IPS-18c (cell line): ENCODE measurements around the gene PKMYT1.
A peak's percentile ranks its signal among the peaks of the same experiment; 100 is the strongest.

Experiments used
- H3K4me3 ChIP-seq: 2 replicates; pipeline ENCODE4 v1.7.0; 2013; ENCODE audit warnings: low read depth, mild to moderate bottlenecking, low read length, moderate library complexity; ENCODE audit not compliant: insufficient read depth
- H3K9me3 ChIP-seq: one replicate; pipeline ENCODE4 v1.6.1; 2013; ENCODE audit warnings: mild to moderate bottlenecking, low read length, moderate library complexity; ENCODE audit not compliant: control insufficient read depth, insufficient read depth

PKMYT1 gene

GRCh38 chr16:2969545-2970521 lies 10.4 kb downstream of the PKMYT1 start:
- Histone ChIP-seq H3K9me3 (peaks cover 2% of the 10 kb centered on the region), H3K4me3 (peak overlapping the region; percentile 89)

DNA sequence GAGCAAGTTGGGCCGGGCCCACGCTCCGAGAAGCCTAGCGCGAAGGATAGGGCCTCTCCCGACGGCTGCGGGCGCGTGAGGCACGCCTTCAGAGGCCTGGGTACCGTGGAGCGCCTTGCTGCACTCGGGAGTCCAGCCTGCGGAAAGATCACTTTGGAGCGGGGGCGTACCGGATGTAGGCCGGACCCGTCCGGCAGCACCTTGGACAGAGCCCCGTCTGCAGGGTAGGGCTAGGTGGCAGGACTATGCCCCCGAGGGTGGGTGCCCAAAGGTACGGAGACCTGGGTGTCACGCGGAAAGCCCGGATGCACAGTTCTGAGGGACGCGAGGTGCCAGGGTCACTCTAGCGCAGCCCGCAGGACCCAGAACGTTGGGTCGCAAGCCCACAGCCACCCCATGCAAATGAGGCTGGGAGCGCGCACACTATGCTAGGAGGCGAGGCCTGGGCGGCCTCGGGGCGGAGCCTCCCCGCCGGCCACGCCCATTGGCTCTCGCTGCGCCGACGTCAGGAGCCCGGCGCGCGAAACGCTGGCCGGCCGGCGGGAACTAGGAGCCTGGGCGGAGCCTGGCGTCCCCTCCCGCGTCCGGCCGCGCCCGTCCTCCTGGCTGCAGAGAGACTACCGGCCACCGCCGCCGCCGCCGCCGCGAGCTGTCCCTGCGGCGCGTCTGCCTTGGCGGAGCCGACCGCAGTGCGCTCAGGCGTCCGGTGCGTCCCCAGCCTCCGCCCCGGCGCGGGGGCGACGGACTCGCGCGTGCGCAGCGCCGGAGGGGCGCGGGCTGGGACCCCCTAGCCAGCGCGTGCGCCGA lies 11.3 kb downstream of the PKMYT1 start, which contains the start of gene PAQR4:
Gene PAQR4 (plus strand): TSS at position 611 of the 807 bp plus-strand sequence. CDS start 327 bp downstream, outside the sequence.
- peak within 1 kb of the TSS; percentile 89 for H3K4me3 ChIP-seq

DNA sequence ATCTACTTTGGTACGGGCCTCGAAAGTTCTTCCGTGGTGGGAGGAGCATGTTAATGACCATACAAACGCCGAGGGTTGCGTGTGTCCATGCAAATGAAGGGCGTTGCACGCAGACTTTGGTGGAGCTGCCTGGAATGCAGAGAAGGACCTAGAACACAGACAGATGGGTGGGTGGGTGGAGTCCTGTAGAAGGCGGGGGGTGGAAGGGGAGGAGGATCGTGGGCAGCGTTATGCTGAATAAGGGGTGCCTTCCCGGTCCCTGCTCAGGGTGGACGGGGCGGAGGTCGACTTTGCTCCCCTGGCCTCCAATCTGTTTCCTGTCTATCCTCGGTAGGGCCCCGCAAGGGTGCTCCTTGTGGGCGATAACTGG lies 11.9 kb downstream of the PKMYT1 start:
- H3K4me3 ChIP-seq = peak overlapping the region; percentile 89
- peaks cover 2% of the 10 kb centered on the region for H3K9me3 ChIP-seq

More for the DNA sequence above, 11.3 kb downstream of the PKMYT1 start, which contains the start of gene PAQR4:
- peaks cover 2% of the 10 kb centered on the region for H3K9me3 ChIP-seq

GRCh38 chr16:2967721-2968161 lies 12.5 kb downstream of the PKMYT1 start:
- no peak overlapping the region for H3K4me3 ChIP-seq
- no peaks in the 10 kb centered on the region for H3K9me3 ChIP-seq

DNA sequence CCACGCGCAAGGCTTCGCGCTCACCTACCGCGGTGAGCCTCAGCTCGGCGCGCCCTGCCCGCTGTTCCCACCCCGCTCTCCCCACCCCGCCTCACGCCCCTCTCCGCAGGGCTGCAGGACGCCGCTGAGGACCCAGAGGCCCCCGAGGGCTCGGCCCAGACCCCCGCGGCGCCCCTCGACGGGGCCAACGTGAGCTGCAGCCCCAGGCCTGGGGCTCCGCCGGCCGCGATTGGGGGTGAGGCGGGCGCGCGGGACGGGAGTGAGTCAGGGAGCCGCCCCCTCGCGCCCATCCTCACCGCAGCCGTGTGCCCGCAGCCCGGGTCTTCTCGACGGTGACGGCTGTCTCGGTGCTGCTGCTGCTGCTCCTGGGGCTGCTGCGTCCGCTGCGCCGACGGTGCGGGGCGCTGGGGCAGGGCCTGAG lies 13.0 kb downstream of the PKMYT1 start:
- Histone ChIP-seq H3K4me3 (no peak overlapping the region), H3K9me3 (no peaks in the 10 kb centered on the region)

DNA sequence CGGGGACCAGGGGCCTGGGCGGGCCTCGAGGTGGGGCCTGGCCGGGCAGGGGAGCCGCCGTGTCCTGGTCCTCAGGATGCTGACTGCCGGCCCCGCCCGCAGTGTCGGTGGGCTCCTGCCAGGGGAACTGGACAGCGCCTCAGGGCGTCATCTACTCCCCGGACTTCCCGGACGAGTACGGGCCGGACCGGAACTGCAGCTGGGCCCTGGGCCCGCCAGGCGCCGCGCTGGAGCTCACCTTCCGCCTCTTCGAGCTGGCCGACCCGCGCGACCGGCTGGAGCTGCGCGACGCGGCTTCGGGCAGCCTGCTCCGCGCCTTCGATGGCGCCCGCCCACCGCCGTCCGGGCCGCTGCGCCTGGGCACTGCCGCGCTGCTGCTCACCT lies 13.4 kb downstream of the PKMYT1 start:
- 0 out of 2 replicates have a peak overlapping the region, but pooled peaks have one; percentile 20 for H3K4me3 ChIP-seq

DNA sequence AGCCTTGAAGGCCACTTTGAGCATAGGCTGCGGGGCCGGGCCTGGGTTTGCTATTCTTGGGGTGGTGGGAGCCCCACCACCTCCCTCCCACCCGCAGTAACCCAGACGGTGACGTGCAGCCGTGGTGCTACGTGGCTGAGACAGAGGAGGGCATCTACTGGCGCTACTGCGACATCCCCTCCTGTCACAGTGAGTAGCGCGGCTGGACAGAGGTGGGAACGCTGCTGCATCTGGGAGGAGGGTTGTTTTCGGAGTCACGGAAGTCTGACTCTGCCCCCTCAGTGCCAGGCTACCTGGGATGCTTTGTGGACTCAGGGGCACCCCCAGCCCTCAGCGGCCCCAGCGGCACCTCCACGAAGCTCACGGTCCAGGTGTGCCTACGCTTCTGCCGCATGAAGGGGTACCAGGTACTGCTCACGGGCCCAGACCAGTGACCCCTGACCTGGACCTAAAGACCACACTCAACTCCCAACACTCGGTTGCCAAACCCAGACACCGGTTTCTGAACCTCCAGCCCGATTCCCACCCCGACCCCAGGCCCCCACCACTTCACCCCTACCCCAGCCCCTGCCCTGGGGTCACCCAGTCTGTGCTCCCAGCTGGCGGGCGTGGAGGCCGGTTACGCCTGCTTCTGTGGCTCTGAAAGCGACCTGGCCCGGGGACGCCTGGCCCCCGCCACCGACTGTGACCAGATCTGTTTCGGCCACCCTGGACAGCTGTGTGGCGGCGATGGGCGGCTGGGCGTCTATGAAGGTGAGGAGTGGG lies 14.0 kb downstream of the PKMYT1 start:
- Histone ChIP-seq H3K4me3 (no peak overlapping the region), H3K9me3 (no peaks in the 10 kb centered on the region)

More for the DNA sequence above, 13.4 kb downstream of the PKMYT1 start:
- H3K9me3 ChIP-seq = no peaks in the 10 kb centered on the region

DNA sequence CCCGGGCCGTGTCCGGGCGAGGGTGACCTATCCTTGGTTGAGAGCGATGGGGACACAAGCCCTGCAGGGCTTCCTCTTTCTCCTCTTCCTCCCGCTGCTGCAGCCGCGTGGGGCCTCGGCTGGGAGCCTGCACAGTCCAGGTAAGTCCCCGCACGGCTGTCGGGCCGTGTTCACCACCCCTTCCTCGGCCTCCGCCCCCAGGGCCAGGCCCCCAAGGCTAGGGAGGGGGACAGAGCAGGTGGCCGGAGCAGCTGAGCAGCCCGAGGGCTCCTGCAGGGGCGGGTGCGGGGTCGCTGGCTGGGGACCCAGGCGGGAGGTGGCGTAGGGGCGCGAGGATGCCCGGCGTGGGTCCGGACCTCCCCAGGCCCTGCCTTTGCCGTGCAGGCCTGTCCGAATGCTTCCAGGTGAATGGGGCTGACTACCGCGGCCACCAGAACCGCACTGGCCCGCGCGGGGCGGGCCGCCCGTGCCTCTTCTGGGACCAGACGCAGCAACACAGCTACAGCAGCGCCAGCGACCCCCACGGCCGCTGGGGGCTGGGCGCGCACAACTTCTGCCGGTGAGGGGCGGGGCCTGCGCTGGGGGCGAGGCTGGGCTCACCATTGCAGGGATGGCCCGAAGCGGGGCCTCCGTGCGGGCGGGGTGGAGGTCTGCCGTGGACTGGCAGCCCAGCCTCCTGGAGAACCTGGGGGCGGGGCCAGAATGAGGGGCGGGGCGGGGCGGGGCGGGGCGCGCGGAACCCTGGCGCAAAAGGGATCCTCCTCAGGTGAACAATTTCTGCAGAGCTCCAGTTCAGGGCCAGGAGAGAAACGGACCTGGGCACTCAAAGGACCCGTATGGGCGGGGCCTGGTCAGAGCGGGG lies 15.5 kb downstream of the PKMYT1 start:
- peak overlapping the region; percentile 71 for H3K4me3 ChIP-seq
- H3K9me3 ChIP-seq = no peaks in the 10 kb centered on the region

DNA sequence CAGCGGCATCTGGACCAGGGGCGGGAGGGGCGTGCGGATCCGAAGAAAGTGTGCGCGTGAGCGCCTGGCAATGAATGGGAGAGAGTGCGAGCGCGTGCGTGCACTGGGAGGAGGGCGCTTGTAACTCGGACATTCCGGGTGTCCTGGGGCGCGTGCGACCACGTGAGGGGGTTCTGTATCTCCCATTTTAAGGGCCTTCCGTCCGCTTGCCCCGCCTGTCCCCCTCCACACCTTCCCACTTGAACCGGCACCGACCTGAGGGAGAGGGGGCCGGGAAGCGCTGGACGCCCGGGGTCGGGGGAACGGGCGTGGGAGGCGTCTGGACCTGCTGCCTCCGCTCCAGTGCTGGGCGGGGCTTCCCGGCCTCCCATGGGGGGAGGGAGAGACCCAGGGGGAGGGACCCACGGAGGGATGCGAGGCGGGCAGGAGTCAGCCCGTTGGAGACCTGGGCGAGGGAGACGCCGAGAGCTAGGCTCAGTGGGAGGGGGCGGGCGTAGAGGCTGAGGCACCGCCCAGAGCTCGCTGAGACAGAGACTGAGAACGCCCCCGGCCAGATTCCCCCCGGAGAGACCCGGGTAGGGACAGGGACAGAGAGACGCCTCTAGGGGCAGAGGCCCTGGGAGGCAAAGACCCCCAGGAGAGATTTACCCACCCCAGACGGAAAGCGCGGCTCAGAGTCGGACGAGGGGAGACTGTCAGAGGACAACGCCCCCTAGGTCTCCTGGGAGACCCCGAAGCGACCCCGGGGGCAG lies 16.3 kb downstream of the PKMYT1 start, which contains the start of gene KREMEN2:
Gene KREMEN2 (plus strand): TSS at position 553 of the 752 bp plus-strand sequence. CDS start 246 bp downstream, outside the sequence.
- no peaks in the 10 kb centered on the region for H3K9me3 ChIP-seq
- peak within 1 kb of the TSS; percentile 71 for H3K4me3 ChIP-seq

DNA sequence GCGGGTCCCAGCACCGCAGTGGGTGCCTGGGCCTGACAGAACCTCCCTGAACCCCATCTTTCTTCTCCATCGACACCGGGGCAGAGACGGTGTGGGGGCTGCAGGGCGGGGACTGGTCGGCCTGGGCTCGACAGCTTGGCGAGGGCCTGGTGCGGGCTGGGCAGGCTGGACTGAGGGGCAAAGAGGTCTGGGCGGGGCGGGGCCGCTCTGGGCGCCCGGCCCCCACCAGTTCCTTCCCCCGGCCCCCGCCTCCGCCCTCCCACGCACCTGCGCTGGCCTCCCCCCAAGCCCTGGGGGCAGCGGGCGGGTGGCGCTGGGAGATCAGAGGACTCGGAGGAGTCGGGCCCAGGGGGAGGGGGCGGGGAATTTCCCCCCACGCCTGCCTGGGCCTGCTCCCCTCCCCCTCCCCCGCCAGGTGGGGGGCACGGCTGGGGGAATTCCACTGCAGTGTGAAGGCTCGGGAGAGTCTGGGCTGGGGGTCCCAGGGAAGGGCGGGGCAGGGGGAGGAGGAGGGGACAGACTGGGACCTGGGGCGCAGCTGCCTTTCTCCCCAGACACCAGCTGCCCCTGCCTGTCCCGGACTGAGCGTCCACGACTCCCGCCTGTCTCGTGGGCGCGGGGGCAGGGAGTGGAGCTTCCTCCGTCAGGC lies 17.0 kb downstream of the PKMYT1 start:
- Histone ChIP-seq H3K9me3 (no peaks in the 10 kb centered on the region), H3K4me3 (peak overlapping the region; percentile 71)

DNA sequence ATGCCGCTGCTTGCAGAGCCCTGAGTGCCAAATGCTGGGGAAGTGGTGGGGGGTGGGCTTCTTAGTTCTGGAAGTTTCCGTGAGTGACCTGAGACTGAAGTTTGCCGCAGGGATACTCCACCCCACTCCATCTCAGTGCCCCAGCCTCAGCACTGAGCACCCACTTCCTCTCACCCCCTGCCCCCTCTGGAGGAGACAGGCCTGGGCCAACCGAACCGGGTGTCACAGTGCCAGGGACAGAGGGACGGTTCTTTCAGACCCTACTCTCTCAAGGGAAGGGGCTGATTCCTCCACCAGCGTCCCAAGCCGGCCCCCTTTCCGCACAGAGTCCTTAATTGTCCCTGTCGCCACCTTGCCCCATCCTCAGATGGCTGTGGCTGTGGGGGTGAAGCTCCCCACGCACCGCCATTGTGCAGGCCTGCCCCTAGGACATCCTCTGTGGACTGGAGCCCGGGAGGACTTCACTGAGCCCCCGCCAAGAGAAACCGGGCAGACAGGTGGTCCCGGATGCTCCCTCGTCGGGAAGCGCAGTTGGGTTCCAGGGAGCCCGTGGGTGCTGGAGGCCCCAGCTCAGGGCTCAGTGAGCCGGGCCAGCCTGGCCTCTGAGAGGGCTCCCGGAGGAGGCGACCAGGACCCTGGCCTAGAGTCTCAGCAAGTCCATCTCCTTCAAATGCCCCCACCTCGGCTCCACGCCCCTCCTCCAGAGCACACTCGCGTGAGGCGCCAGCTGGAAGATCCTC lies 17.7 kb downstream of the PKMYT1 start:
- H3K9me3 ChIP-seq = no peaks in the 10 kb centered on the region
- H3K4me3 ChIP-seq = peak overlapping the region; percentile 38; the same call in 1 of the 2 replicates

DNA sequence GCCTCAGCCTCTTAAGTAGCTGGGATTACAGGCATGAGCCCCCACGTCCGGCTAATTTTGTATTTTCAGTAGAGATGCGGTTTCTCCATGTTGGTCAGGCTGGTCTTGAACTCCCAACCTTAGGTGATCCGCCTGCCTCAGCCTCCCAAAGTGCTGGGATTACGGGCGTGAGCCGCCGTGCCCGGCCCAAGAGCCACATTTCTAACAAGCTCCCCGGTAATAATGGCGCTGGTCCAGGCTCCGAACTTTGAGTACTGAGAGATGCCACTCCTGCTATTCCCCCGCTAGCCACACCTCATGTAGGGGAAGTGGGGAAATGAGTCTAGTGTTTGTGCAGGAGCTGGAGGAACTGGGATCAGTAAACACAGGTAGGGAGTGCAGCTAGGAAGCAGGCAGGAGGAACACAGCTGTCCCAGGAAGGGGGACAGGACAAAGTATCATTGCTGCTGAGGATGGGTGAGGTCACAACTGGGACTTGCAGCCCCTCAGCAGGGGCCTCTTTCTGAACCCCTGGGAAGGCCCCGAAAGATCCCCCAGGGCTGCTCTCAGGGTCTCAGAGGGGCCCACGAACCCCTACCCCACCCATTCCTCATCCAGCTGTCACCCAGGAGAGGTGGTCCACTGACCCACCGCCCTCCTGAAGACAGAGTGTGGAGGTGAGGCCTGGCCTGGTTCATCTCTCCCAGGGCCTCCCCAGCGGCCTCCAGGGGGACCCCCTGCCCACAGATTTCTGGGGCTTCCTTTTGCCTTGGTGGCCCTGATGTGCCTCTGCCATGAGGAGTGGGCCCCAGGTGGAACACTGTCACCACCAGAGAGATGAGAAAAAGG lies 19.8 kb downstream of the PKMYT1 start:
- no peaks in the 10 kb centered on the region for H3K9me3 ChIP-seq
- no peak overlapping the region for H3K4me3 ChIP-seq

DNA sequence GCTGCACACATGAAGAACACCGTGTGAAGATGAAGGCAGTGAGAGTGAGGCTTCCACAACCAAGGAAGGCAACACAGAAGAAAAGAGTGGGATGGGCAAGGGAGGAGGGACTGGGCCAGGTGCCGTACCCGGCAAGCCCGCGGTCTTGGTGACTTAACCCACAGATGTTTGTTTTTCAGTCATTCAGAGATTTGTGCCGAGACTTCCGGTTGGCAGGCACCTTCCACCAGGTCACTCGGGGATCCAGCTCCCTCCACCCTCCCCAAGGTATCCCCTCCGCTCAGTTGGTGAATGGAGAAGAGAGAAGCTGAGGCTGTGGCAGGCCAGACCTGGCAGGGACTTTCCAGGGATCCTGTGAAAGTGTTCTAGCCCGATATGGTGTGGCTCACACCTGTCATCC lies 21.0 kb downstream of the PKMYT1 start:
- no peak overlapping the region for H3K4me3 ChIP-seq
- H3K9me3 ChIP-seq = no peaks in the 10 kb centered on the region

DNA sequence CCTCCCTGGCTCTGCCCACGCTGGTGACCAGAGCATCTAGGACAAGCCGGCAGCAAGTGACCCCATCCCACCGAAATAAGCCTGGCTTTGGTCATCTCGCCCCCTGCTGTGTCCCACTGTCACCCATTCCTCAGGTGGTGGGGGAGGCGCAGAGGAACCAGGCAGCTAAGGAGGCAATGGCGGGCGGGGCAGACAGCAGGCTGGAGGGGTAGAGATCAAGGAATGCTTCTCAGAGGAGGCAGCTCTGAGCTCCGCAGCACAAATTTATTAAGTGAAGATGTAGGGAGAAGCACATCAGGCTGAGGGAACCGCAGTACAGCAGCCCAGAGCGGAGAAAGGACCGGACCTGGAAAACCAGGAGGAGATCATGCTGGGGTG lies 23.7 kb downstream of the PKMYT1 start:
- Histone ChIP-seq H3K9me3 (no peaks in the 10 kb centered on the region), H3K4me3 (no peak overlapping the region)
